Hippocampal formation (tissue), 2 donors: Measurements from ENCODE around the gene PDE7B.
"Not testable (repeated sequence)": the region's sequence is repeated elsewhere in the genome, so short reads cannot be mapped to it uniquely, and the experiment has no call there.

Experiments used
- DNase-seq, 2 donors: peaks; one replicate each; lab custom pipeline; 2025; lab: John Stamatoyannopoulos, UW

The PDE7B gene

GRCh38 chr6:136186363-136186762 lies 334.9 kb downstream of the PDE7B start:
- DNase-seq = no peak

GRCh38 chr6:136188486-136188885 lies 337.0 kb downstream of the PDE7B start:
- DNase-seq = no peak

- DNase-seq = no peak
Measured at GRCh38 chr6:136189104-136189503, 337.6 kb downstream of the PDE7B start.

DNA sequence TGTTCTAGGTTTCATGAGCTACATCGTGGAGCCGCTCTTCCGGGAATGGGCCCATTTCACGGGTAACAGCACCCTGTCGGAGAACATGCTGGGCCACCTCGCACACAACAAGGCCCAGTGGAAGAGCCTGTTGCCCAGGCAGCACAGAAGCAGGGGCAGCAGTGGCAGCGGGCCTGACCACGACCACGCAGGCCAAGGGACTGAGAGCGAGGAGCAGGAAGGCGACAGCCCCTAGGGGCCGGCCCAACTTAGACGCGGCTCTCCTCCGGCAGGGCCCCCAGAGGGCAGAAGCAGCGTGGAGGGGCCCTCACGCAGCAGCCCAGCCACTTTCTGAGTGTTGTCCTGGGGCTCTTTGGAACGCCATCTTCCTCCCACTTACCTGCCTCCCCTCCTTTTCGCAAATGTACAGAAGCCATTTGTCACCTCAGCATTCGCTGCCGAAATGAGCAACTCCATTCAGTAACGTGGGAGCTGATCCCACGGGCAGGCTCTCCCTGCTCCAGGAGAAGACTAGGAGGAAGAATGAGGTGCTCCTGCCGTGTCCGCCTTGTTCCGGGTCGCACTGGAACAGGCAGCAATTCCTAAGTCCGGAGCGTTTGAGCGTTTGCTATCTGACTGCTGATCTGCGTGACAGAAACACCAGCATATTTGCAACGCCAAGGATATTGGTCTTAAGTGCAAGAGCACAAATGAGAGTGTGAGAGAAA lies 340.3 kb downstream of the PDE7B start:
- DNase-seq = no peak

- DNase-seq = no peak
Measured at GRCh38 chr6:136192902-136193301, 341.4 kb downstream of the PDE7B start.

DNA sequence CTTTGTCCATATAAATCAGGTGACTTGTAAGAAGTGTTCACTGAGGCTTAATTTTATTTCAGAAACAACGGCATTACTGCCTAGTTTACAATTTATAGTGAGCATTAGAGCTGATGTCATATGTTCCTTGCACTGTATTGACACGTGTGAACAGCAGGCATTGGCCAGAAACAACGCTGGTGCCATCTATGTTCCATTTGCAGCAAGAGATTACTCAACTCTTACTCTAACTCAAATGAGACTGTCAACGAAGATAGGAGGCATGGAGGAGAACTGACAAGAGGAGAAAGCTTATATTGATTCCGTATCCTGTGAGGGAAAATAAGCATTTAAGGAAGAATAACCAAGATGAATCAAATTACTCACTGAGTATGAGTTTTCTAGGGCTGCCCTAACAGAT lies 350.2 kb downstream of the PDE7B start:
- DNase-seq = no peak

GRCh38 chr6:136208783-136209182 lies 357.3 kb downstream of the PDE7B start:
- DNase-seq = no peak

GRCh38 chr6:136209496-136209895 lies 358.0 kb downstream of the PDE7B start:
- DNase-seq = no peak

DNA sequence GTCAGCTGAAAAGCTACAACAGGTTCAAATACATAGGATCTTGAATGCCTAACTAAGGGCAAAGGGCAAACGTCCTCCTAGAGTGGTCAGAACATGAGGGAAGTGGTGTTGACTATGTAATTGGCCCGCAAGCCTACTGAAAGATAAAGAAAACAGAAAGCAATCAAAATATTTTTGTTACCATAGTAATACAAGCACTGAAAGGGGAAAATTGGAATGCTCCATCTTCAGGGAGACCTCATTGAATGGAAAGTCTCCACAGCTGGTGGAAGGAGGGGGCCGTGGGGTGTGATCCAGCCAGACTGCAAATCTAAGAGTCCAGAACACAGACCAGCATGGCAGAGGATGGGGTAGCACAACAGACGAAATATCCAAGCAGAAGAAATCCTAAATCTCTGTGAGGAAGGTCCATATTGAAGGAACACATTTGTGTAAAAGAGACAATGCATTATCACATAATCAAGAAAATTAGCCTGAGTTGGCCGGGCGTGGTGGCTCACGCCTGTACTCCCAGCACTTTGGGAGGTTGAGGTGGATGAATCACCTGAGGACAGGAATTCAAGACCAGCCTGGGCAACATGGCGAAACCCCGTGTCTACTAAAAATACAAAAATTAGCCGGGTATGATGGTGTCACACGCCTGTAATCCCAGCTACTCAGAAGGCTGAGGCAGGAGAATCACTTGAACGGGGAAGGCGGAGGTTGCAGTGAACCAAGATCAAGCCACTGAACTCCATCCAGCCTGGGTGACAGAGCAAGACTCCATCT lies 359.1 kb downstream of the PDE7B start:
- no peak for DNase-seq

GRCh38 chr6:136212608-136213007 lies 361.1 kb downstream of the PDE7B start:
- no peak for DNase-seq

DNA sequence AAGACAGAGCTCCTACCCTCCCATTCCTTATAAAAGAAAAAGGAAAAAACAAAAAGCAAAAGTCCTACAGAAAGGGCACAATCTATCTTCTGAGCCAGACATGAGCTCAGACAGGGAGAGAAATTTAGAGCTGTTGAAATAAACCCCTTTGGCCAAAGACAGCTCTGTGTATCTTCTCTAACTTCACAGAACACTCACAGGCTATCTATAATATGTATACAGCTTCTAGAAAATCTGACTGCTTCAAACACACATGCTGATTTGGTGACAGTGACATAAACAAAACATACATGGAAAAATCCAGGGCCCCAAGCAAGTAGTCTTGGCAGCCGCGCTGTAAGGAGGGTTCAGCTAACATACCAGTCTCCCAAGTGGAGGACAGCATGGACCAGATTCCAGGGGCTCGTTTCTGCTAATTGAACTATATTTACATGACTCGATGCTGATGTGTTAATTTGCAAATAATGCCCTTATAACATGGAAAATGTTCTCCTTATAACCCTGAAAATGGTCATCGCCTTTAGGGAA lies 361.6 kb downstream of the PDE7B start:
- DNase-seq = no peak

DNA sequence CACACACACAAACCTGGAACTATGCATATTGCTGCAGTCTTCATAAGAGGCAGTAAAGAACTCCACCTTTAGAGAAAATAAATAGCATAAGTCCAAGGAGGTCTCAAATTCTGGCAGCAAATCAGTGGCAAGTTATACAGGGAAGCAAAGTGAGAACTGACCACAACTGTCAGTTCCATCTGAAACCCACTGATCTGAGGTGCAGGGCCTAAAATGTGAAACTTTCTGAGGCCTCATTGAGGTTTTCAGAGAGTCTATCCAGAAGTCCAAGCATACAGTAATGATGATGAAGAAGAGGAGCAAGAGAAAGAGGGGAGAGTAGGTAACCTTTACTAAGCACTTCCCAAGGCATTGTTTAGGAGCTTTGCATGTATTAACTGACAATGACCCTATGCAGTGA lies 362.4 kb downstream of the PDE7B start:
- DNase-seq = no peak

DNA sequence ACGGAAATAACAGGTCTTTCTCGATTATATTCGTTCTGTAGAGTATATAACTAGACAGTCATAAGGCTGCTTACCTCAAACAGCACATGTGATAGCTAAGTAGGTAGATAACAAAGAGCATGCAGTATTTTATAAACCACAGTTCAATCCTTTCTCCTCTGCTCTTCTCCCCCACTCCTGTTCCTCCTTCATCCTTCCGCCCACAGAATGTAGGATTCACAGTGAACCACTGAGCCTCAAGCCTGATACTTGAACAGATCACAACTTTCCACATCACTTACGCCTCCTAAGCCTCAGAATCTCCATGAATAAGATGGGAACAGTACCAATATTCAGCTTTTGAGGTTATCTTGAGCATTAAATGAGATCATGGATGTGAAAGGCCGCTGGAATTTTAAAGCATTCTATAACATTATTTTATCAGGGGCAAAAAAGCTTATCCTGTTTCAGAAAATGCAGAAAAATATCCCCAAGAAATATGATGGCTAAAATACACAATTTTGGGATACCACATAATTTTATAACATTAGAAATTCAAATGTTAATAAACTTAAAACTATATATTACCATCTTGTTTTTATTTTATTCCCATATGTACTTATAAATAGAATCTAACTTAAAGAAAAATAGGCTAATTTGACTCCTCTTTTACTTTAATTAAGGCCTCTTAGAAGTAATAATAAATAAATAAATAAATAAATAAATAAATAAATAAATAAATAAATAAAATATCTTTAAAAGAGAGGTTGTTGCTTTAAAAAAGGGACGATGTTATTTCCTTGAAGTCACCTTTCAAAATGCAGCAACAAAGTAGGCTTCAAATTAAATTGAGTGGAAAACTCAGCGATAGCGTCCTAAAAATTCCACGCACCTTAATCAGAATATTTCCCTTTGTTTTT lies 365.3 kb downstream of the PDE7B start:
- DNase-seq = no peak

- DNase-seq = not testable (repeated sequence)
Measured at GRCh38 chr6:136224974-136225373, 373.5 kb downstream of the PDE7B start.

GRCh38 chr6:136225496-136225895 lies 374.0 kb downstream of the PDE7B start:
- DNase-seq = no peak

DNA sequence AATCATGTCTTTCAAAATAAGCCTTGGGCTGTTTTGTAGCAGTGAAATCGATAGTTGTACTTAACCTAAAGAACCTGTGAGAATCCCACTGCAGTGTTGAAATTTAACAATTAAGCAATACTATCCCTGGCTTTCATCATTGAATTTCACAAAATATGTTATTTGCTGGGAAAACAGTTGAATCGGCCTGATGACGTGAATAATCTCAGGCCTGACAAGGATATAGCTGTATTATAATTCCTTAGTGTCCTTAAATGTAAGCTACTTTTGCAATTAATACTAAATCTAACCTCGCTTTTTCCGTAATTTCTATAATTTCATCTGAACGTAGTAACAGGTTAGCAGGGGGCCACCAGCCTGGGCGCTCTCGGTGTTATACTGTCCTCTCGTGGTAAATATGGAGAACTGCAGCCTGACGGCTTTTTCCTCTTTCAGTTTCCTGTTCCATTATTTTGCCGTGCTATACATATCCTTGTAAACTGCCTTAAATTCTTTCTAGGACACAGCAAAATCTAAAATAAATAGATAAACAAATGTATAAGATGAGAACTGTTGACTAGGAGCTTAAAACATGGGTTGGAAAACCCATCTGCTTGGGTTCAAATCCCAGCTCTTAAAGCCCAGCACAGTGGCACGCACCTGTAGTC lies 374.6 kb downstream of the PDE7B start:
- DNase-seq = peak in 1 of 2 donors; percentile 56

GRCh38 chr6:136226674-136227377 lies 375.3 kb downstream of the PDE7B start:
- no peak for DNase-seq

- DNase-seq = no peak
Measured at GRCh38 chr6:136228814-136229213, 377.3 kb downstream of the PDE7B start.

DNA sequence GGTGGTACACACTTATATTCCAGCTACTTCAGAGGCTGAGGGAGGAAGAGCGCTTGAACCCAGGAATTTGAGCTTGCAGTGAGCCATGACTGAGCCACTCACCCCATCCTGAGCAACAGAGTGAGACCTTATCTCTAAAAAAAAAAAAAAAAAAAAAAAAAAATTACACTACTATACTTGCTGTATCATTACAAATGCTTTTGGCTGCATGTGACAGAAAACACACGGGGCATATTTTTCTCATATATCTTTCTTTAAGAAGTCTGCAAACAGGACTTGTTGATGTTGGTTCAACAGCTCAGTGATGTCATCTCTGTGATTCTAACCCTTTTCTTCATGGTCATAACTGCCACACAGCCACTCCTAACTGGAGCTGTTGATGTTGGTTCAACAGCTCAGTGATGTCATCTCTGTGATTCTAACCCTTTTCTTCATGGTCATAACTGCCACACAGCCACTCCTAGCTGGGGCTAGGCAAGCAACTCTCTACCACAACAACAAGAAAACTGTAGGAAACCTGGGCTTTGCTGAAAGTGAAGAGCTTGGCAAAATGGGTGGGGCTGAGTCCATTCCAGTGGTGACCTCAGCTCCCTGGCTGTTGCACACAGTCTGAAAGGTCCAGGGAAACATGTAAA lies 378.8 kb downstream of the PDE7B start:
- DNase-seq = no peak

GRCh38 chr6:136232701-136233100 lies 381.2 kb downstream of the PDE7B start:
- no peak for DNase-seq

DNA sequence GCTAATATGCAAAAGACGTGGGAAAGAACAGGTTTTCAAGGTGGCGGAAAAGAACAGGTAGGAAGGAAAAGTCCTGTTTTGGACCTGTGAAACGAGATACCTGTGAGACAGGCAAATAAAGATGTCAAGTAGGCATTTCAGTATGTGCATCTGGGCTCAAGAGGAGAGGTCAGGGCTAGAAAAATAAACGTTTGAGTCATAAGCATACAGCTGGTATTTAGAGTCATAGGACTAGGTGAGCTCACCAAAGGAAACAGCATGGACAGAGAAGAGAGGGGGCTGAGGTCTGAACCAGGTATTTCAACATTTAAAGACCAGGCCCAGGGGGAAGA lies 383.7 kb downstream of the PDE7B start:
- DNase-seq = no peak
